ENCODE measurements around the gene KYAT1. TPM values are rescaled to one million over a fixed set of nuclear protein-coding genes. Genes with fewer than 3 reads are reported as not detected.

Gene KYAT1
- 14.6 and 15.2 TPM in 2 replicates for total RNA-seq (2021)
- long read RNA-seq, transcript KYAT1-201 (13 exons, 1,903 nt): major isoform, 76 of 128 reads
- long read RNA-seq, partial matches to known transcripts: 7 of 128 reads
- long read RNA-seq, other reads (novel, unspliced or antisense): 41 of 128 reads

DNA sequence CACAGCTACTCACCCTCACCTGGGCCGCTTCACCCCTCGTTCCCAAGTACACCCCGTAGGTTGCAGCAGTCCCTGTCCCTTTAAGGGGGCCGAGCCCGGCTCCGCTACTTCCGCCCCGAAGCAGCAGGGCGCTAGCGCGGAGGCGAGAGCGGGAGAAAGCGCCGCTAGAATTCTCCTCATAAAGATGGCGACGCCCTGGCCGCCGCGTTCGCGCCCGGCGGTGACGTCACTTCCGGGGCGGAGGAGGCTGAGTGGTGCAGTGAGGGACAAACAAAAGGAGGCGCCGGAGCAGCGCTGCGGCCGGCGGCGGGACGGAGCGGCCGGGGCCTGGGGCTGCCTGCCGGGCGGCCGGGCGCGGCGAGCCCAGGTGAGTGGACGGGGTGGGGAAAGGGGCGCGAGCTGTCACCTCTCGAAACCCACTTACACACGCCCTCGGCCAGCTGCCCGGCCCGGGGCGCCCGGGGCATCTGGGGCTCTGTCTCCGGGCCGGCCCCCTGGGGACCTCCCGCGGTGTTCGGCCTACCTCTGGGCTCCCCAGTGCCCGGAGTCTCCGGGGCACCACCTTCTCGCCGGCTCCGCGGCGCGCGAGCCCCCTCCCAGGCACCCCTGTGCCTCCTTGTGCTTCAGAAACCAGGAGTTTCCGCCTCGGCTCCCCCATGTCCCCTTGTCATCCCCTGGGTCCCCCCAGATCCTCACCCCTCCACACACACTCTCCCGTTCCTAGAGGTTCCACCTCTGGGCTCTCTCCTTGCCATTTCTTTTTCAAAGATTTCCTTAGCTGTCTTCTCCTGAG, at the start of gene KYAT1, which contains the start of gene LRRC8A:
Gene KYAT1, minus strand, starts transcription at position 67 of the 793 bp plus-strand sequence. CDS start 36,545 bp downstream, outside the sequence.
Gene LRRC8A, plus strand, starts transcription at position 250 of the 793 bp plus-strand sequence. CDS start 25,032 bp downstream, outside the sequence.
- peak; percentile 97 for DNase-seq
- Histone ChIP-seq H3K23me2 (ENCODE audit: insufficient read length, low read depth, low read length, poor library complexity, severe bottlenecking) (peaks cover 11% of the 10 kb centered on the region), H3K27me3 (ENCODE audit: insufficient read depth, low read length) (no peaks in the 10 kb centered on the region), H3K9ac (ENCODE audit: extremely low read depth, insufficient read length, low read length) (peak within 1 kb of the TSS; percentile 91), H2BK12ac (ENCODE audit: insufficient read length, low read depth, low read length) (no peak within 1 kb of the TSS), H3K79me1 (ENCODE audit: insufficient read depth, low read depth, low read length, poor library complexity, severe bottlenecking) (peaks cover 4% of the 10 kb centered on the region), H3K27ac (ENCODE audit: insufficient read length, low read depth, low read length) (peak within 1 kb of the TSS; percentile 35), H2BK120ac (ENCODE audit: low read depth, low read length, poor library complexity, severe bottlenecking) (no peak within 1 kb of the TSS), H3K56ac (ENCODE audit: insufficient read length, low read depth, low read length) (no peak within 1 kb of the TSS), H3K23ac (ENCODE audit: insufficient read length, low read depth, low read length) (no peak within 1 kb of the TSS), H3K18ac (ENCODE audit: insufficient read length, low read depth, low read length) (peak within 1 kb of the TSS; percentile 7), H2AFZ (ENCODE audit: low read length) (no peak within 1 kb of the TSS), H2BK5ac (ENCODE audit: insufficient read length, low read length) (no peak within 1 kb of the TSS), H3K79me2 (ENCODE audit: insufficient read depth, low read length) (peaks cover 35% of the 10 kb centered on the region; the same call in 1 of the 2 replicates), H3K4me1 (ENCODE audit: insufficient read depth, low read length) (peaks cover 3% of the 10 kb centered on the region; the same call in 1 of the 2 replicates), H3K4me2 (ENCODE audit: insufficient read depth, insufficient read length, low read length) (peak within 1 kb of the TSS; percentile 58), H3T11ph (ENCODE audit: low read length) (no peak within 1 kb of the TSS), H3K9me3 (ENCODE audit: control insufficient read depth, low read depth, low read length) (no peaks in the 10 kb centered on the region), H2AK5ac (ENCODE audit: insufficient read length, low read length) (no peak within 1 kb of the TSS), H3K4ac (ENCODE audit: low read depth, low read length) (no peak within 1 kb of the TSS; the same call in 1 of the 2 replicates), H2BK20ac (ENCODE audit: low read depth, low read length, poor library complexity, severe bottlenecking) (no peak within 1 kb of the TSS), H2BK15ac (ENCODE audit: low read depth, low read length) (no peak within 1 kb of the TSS), H4K8ac (replicated peaks; ENCODE audit: insufficient read length, low read depth, low read length) (no peak within 1 kb of the TSS), H4K5ac (ENCODE audit: insufficient read length, low read depth, low read length) (no peak within 1 kb of the TSS), H4K91ac (ENCODE audit: insufficient read length, low read depth, low read length) (no peak within 1 kb of the TSS), H4K20me1 (ENCODE audit: control insufficient read depth, insufficient read depth, insufficient read length) (no peaks in the 10 kb centered on the region), H3K14ac (ENCODE audit: insufficient read depth, low read length) (peak within 1 kb of the TSS; percentile 66)
- H3K9me3 Mint-ChIP-seq: no peaks in the 10 kb centered on the region; a peak in 1 of 5 replicates
- H3K4me1 Mint-ChIP-seq: peaks cover 33 to 34% of the 10 kb centered on the region in 2 experiments
- peak within 1 kb of the TSS; percentile 96 to 99 (median 98) for H3K27ac Mint-ChIP-seq
- TF ChIP-seq, protein P1, sequence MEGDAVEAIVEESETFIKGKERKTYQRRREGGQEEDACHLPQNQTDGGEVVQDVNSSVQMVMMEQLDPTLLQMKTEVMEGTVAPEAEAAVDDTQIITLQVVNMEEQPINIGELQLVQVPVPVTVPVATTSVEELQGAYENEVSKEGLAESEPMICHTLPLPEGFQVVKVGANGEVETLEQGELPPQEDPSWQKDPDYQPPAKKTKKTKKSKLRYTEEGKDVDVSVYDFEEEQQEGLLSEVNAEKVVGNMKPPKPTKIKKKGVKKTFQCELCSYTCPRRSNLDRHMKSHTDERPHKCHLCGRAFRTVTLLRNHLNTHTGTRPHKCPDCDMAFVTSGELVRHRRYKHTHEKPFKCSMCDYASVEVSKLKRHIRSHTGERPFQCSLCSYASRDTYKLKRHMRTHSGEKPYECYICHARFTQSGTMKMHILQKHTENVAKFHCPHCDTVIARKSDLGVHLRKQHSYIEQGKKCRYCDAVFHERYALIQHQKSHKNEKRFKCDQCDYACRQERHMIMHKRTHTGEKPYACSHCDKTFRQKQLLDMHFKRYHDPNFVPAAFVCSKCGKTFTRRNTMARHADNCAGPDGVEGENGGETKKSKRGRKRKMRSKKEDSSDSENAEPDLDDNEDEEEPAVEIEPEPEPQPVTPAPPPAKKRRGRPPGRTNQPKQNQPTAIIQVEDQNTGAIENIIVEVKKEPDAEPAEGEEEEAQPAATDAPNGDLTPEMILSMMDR (conservative IDR thresholded peaks at IDR 0.05): no peak
- H3K27me3 Mint-ChIP-seq (ENCODE audit: low read depth): peaks cover 2% of the 10 kb centered on the region; the same call in 1 of the 2 replicates
- WGBS (ENCODE audit: extremely low coverage, insufficient read length, low lambda C conversion rate): no CpG with 5 or more reads among the region's 70 CpGs
- H3K36me3 Mint-ChIP-seq (ENCODE audit: insufficient read depth in 1 of 3, low read depth in 3 of 3): peaks cover 22 to 35% (median 26%) of the 10 kb centered on the region in 3 experiments
- H3K4me3 Mint-ChIP-seq: peak within 1 kb of the TSS; percentile 95 to 99
